Neural cell (in vitro differentiated cells): ENCODE data around the gene ABCB10. TPM values are rescaled to one million over a fixed set of nuclear protein-coding genes. Genes with fewer than 3 reads are reported as not detected.

ENCODE experiments used
- H2AFZ ChIP-seq: fragments of 200-600, 300-800 bp; sonication (generic), shearing (Covaris generic); 2 replicates; pipeline ENCODE4 v1.6.0; 2014; ENCODE audit warnings: low read depth, mild to moderate bottlenecking, antibody characterized with exemption, low read length, moderate library complexity
- H3F3A ChIP-seq: fragments of 200-600 bp; shearing (Covaris generic); 2 replicates; pipeline ENCODE4 v1.6.1; 2016; ENCODE audit warnings: mild to moderate bottlenecking, moderate library complexity, mixed read lengths, antibody characterized with exemption, low read length; ENCODE audit not compliant: insufficient read depth, poor library complexity, severe bottlenecking
- H3K27ac ChIP-seq: fragments of 200-600, 300-800 bp; sonication (generic), shearing (Covaris generic); 2 replicates; pipeline ENCODE4 v1.5.1; 2014; ENCODE audit warnings: mild to moderate bottlenecking, low read length, moderate library complexity
- H3K27me3 ChIP-seq: fragments of 300-800, 200-600 bp; sonication (generic), shearing (Covaris generic); 2 replicates; pipeline ENCODE4 v1.6.0; 2014; ENCODE audit warnings: mild to moderate bottlenecking, low read depth, low read length, moderate library complexity; ENCODE audit not compliant: insufficient read depth
- H3K36me3 ChIP-seq: fragments of 300-800, 200-600 bp; sonication (generic), shearing (Covaris generic); 2 replicates; pipeline ENCODE4 v1.5.1; 2014; ENCODE audit warnings: mild to moderate bottlenecking, antibody characterized with exemption, low read length, moderate library complexity; ENCODE audit not compliant: insufficient read depth
- H3K4me2 ChIP-seq: fragments of 300-800, 200-600 bp; sonication (generic), shearing (Covaris generic); 2 replicates; pipeline ENCODE4 v1.6.0; 2014; ENCODE audit warnings: mild to moderate bottlenecking, low read length
- H3K4me3 ChIP-seq: fragments of 300-800, 200-600 bp; sonication (generic), shearing (Covaris generic); 2 replicates; pipeline ENCODE4 v1.5.1; 2014; ENCODE audit warnings: mild to moderate bottlenecking, low read length, moderate library complexity
- H3K79me2 ChIP-seq: fragments of 200-600 bp; shearing (Covaris generic); replicated peaks from 2 replicates; pipeline ENCODE4 v1.6.0; 2014; ENCODE audit warnings: mild to moderate bottlenecking, low read length, moderate library complexity; ENCODE audit not compliant: insufficient read depth
- H3K9ac ChIP-seq: fragments of 300-800, 200-600 bp; sonication (generic), shearing (Covaris generic); 2 replicates; pipeline ENCODE4 v1.6.1; 2016; ENCODE audit warnings: mild to moderate bottlenecking, low read length, mixed read lengths
- H3K9me2 ChIP-seq: fragments of 200-600 bp; shearing (Covaris generic); 2 replicates; pipeline ENCODE4 v1.6.1; 2016; ENCODE audit warnings: mild to moderate bottlenecking, low read length, mixed read lengths; ENCODE audit not compliant: insufficient read depth
- H3K9me3 ChIP-seq: fragments of 200-600, 300-800 bp; sonication (generic), shearing (Covaris generic); 2 replicates; pipeline ENCODE4 v1.6.1; 2016; ENCODE audit warnings: mild to moderate bottlenecking, mixed run types, low read length, moderate library complexity, mixed read lengths
- H4K20me1 ChIP-seq: fragments of 200-600 bp; shearing (Covaris generic); 2 replicates; pipeline ENCODE4 v1.6.1; 2016; ENCODE audit warnings: mild to moderate bottlenecking, mixed run types; ENCODE audit not compliant: insufficient read depth
- CTCF ChIP-seq: fragments of 450-650 bp; IDR thresholded peaks from 2 replicates; pipeline ENCODE4 v1.5.1; 2014; ENCODE audit warnings: antibody characterized with exemption, mild to moderate bottlenecking, moderate library complexity; ENCODE audit not compliant: poor library complexity, severe bottlenecking
- EP300 ChIP-seq: fragments of 450-650 bp; conservative IDR thresholded peaks from 2 replicates; pipeline ENCODE4 v1.6.1; 2014; ENCODE audit warnings: antibody characterized with exemption, mild to moderate bottlenecking, moderate library complexity; ENCODE audit not compliant: poor library complexity, severe bottlenecking
- EZH2 ChIP-seq: fragments of 200-600, 300-800 bp; shearing (Covaris generic), sonication (generic); IDR thresholded peaks from 2 replicates; pipeline ENCODE4 v1.6.1; 2014; ENCODE audit warnings: antibody characterized with exemption, low read length, borderline replicate concordance, mild to moderate bottlenecking; ENCODE audit not compliant: insufficient read depth, poor library complexity, severe bottlenecking
- MXI1 ChIP-seq: fragments of 450-650 bp; conservative IDR thresholded peaks from 2 replicates; pipeline ENCODE4 v1.6.1; 2014; ENCODE audit warnings: antibody characterized with exemption, mild to moderate bottlenecking; ENCODE audit not compliant: poor library complexity, severe bottlenecking
- POLR2AphosphoS5 ChIP-seq: IDR thresholded peaks from 2 replicates; pipeline ENCODE4 v1.6.1; 2012
- RAD21 ChIP-seq: fragments of 450-650 bp; conservative IDR thresholded peaks from 2 replicates; pipeline ENCODE4 v1.6.1; 2014; ENCODE audit warnings: antibody characterized with exemption, mild to moderate bottlenecking, moderate library complexity
- SMC3 ChIP-seq: fragments of 450-650 bp; conservative IDR thresholded peaks from 2 replicates; pipeline ENCODE4 v1.6.1; 2014; ENCODE audit warnings: antibody characterized with exemption, mild to moderate bottlenecking, moderate library complexity; ENCODE audit not compliant: poor library complexity
- TAF1 ChIP-seq: IDR thresholded peaks from 2 replicates; pipeline ENCODE4 v1.6.1; 2012; ENCODE audit warnings: low read depth
- polyA plus RNA-seq: library from polyadenylated mRNA; depleted of rRNA; stranded (reverse); fragments of >200 nt; gene quantifications from 2 replicates; pipeline ENCODE4 v1.2.3, GENCODE V29; 2014
- TF ChIP-seq, protein P1 (sequence below): IDR thresholded peaks from 2 replicates; pipeline ENCODE4 v1.6.1; 2012; ENCODE audit warnings: borderline replicate concordance

ABCB10 gene
- polyA plus RNA-seq, 1 donor from 2014 or later, result 31.4 TPM

DNA sequence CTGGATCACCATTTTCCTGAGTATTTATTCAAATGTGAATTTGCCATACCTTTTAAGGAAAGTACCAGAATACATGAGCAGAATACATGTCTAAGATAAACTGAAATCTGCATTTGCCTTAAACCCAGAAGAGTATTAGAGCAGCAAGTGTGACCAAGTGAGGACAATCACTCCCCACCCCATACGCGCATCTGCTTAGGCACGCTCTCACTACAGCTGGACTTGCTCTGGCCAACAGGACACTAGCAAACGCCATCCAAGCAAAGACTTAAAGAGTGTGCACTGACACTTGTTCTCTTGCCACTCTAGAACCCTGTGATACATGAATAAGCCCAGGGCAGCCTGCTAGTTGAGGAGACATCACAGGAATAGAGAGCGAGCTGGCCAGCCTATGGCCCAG, 76.0 kb downstream of the ABCB10 start:
- Histone ChIP-seq H3K9me2 (no peaks in the 10 kb centered on the region), H3K27ac (no peak overlapping the region), H3K4me2 (no peak overlapping the region), H3K27me3 (no peaks in the 10 kb centered on the region), H3K4me3 (no peak overlapping the region), H3K9me3 (no peaks in the 10 kb centered on the region), H4K20me1 (no peaks in the 10 kb centered on the region), H3K9ac (no peak overlapping the region), H3F3A (no peaks in the 10 kb centered on the region), H3K36me3 (no peaks in the 10 kb centered on the region), H3K79me2 (no peaks in the 10 kb centered on the region), H2AFZ (no peak overlapping the region)
- no peak for TF ChIP-seq POLR2AphosphoS5

DNA sequence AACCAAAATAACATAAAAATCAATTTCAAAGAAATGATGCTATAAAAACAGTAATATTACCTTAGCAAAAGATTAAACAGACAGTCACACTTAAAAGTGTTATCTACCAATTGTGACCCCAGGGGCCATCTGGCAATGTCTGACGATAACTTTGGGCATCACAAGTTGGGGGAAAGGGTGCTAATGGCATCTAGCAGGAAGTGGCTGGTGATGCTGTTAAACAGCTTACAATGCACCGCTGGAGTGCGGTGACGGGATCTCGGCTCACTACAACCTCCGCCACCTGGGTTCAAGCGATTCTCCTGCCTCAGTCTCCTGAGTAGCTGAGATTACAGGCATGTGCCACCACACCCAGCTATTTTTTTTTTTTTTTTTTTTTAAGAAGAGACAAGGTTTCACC, 78.0 kb downstream of the ABCB10 start:
- Histone ChIP-seq H4K20me1 (no peaks in the 10 kb centered on the region), H3F3A (no peaks in the 10 kb centered on the region), H2AFZ (no peak overlapping the region), H3K27ac (no peak overlapping the region), H3K79me2 (no peaks in the 10 kb centered on the region), H3K4me2 (no peak overlapping the region), H3K9ac (no peak overlapping the region), H3K27me3 (no peaks in the 10 kb centered on the region), H3K9me3 (no peaks in the 10 kb centered on the region), H3K9me2 (no peaks in the 10 kb centered on the region), H3K4me3 (no peak overlapping the region), H3K36me3 (no peaks in the 10 kb centered on the region)
- TF ChIP-seq POLR2AphosphoS5 (no peak), SMC3 (no peak), EZH2 (no peak), RAD21 (no peak), EP300 (no peak), MXI1 (no peak), TAF1 (no peak), CTCF (no peak)
- TF ChIP-seq, protein P1, sequence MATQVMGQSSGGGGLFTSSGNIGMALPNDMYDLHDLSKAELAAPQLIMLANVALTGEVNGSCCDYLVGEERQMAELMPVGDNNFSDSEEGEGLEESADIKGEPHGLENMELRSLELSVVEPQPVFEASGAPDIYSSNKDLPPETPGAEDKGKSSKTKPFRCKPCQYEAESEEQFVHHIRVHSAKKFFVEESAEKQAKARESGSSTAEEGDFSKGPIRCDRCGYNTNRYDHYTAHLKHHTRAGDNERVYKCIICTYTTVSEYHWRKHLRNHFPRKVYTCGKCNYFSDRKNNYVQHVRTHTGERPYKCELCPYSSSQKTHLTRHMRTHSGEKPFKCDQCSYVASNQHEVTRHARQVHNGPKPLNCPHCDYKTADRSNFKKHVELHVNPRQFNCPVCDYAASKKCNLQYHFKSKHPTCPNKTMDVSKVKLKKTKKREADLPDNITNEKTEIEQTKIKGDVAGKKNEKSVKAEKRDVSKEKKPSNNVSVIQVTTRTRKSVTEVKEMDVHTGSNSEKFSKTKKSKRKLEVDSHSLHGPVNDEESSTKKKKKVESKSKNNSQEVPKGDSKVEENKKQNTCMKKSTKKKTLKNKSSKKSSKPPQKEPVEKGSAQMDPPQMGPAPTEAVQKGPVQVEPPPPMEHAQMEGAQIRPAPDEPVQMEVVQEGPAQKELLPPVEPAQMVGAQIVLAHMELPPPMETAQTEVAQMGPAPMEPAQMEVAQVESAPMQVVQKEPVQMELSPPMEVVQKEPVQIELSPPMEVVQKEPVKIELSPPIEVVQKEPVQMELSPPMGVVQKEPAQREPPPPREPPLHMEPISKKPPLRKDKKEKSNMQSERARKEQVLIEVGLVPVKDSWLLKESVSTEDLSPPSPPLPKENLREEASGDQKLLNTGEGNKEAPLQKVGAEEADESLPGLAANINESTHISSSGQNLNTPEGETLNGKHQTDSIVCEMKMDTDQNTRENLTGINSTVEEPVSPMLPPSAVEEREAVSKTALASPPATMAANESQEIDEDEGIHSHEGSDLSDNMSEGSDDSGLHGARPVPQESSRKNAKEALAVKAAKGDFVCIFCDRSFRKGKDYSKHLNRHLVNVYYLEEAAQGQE, result no peak
